Muscle of leg (tissue), 11 donors: ENCODE measurements around the gene PCDHA6. TPM values are rescaled to one million over a fixed set of nuclear protein-coding genes. Genes with fewer than 3 reads are reported as not detected.
"Not testable (repeated sequence)": the region's sequence is repeated elsewhere in the genome, so short reads cannot be mapped to it uniquely, and the experiment has no call there.

ENCODE experiments used
- DNase-seq: peaks from one replicate; pipeline ENCODE4 v3.0.0; 2013
- H3K27ac ChIP-seq: one replicate; pipeline ENCODE4 v1.5.1; 2013; ENCODE audit warnings: mild to moderate bottlenecking, low read length, control low read depth
- H3K27me3 ChIP-seq: one replicate; pipeline ENCODE4 v1.6.1; 2013; ENCODE audit warnings: low read length; ENCODE audit not compliant: control insufficient read depth, insufficient read depth
- H3K36me3 ChIP-seq: one replicate; pipeline ENCODE4 v1.6.1; 2013; ENCODE audit warnings: low read length; ENCODE audit not compliant: control insufficient read depth, insufficient read depth
- H3K4me1 ChIP-seq: one replicate; pipeline ENCODE4 v1.6.1; 2013; ENCODE audit warnings: low read length; ENCODE audit not compliant: control insufficient read depth, insufficient read depth
- H3K4me3 ChIP-seq: one replicate; pipeline ENCODE4 v1.5.1; 2013; ENCODE audit warnings: low read length, control low read depth
- H3K9me3 ChIP-seq: replicated peaks from 2 replicates; pipeline ENCODE4 v1.6.1; 2013; ENCODE audit warnings: low read depth, low read length; ENCODE audit not compliant: control insufficient read depth
- WGBS: methylation state at CpG from one replicate; pipeline ENCODE4 v1.1.5; 2013; ENCODE audit warnings: missing lambda C conversion rate; ENCODE audit not compliant: insufficient coverage; 5-methylcytosine and 5-hydroxymethylcytosine counted together
- polyA plus RNA-seq, 8 donors: library from polyadenylated mRNA; unstranded; fragments of 120-200 nt; gene quantifications; one replicate each; pipeline versions ENCODE4 v1.2.1 to v1.2.3, GENCODE V29; 2013; ENCODE audit warnings: inconsistent platforms in 1 of 8, low replicate concordance in 1 of 8; ENCODE audit not compliant: insufficient read length in 8 of 8, insufficient read depth in 1 of 8
- total RNA-seq: library from RNA; stranded (reverse); fragments of 120-200 nt; gene quantifications from one replicate; pipeline ENCODE4 v1.2.4, GENCODE V29; 2013

The PCDHA6 gene
- total and polyA plus RNA-seq, 9 donors: 0.04 to 0.36 (median 0.13) TPM

- H3K27ac ChIP-seq: no peak overlapping the region
- DNase-seq: no peak
- no peaks in the 10 kb centered on the region for H3K36me3 ChIP-seq
- H3K27me3 ChIP-seq: no peaks in the 10 kb centered on the region
- no peaks in the 10 kb centered on the region for H3K4me1 ChIP-seq
- no peak overlapping the region for H3K4me3 ChIP-seq
- WGBS: no CpG with 5 or more reads among the region's 6 CpGs
- H3K9me3 ChIP-seq: peaks cover 2% of the 10 kb centered on the region
Measured at GRCh38 chr5:140822281-140822629, 5.5 kb upstream of the PCDHA6 start.

GRCh38 chr5:140822969-140823368 lies 4.8 kb upstream of the PCDHA6 start:
- not testable (repeated sequence) for H3K9me3 ChIP-seq, H3K4me3 ChIP-seq, H3K36me3 ChIP-seq, H3K27ac ChIP-seq, H3K4me1 ChIP-seq, DNase-seq, H3K27me3 ChIP-seq
- WGBS: 49% methylated on average over 48 of the region's 48 CpGs

GRCh38 chr5:140823475-140823874 lies 4.3 kb upstream of the PCDHA6 start:
- no peak overlapping the region for H3K4me3 ChIP-seq
- H3K9me3 ChIP-seq: peaks cover 6% of the 10 kb centered on the region
- no peaks in the 10 kb centered on the region for H3K36me3 ChIP-seq
- H3K27me3 ChIP-seq: peaks cover 2% of the 10 kb centered on the region
- no peaks in the 10 kb centered on the region for H3K4me1 ChIP-seq
- 53% methylated on average over 38 of the region's 38 CpGs for WGBS
- no peak overlapping the region for H3K27ac ChIP-seq
- no peak for DNase-seq

- no peak for DNase-seq
- Histone ChIP-seq H3K4me1 (no peaks in the 10 kb centered on the region), H3K27me3 (peaks cover 7% of the 10 kb centered on the region), H3K27ac (no peak overlapping the region), H3K4me3 (no peak overlapping the region), H3K36me3 (no peaks in the 10 kb centered on the region), H3K9me3 (peaks cover 12% of the 10 kb centered on the region)
- WGBS: 21% methylated on average over 8 of the region's 18 CpGs
Measured at GRCh38 chr5:140828362-140828737, 590 bp downstream of the PCDHA6 start.

- 41% methylated on average over 90 of the region's 106 CpGs for WGBS
Measured at GRCh38 chr5:140829511-140830501, 2.0 kb downstream of the PCDHA6 start.

GRCh38 chr5:140833993-140834392 lies 6.2 kb downstream of the PCDHA6 start, which contains the start of gene PCDHA7:
TSS of gene PCDHA7 (plus strand) at chr5:140834269. CDS start at chr5:140834384, 115 bp downstream.
- Histone ChIP-seq H3K4me1 (no peaks in the 10 kb centered on the region), H3K9me3 (peaks cover 21% of the 10 kb centered on the region), H3K36me3 (no peaks in the 10 kb centered on the region), H3K27ac (no peak within 1 kb of the TSS), H3K27me3 (peaks cover 12% of the 10 kb centered on the region), H3K4me3 (no peak within 1 kb of the TSS)
- no CpG with 5 or more reads among the region's 8 CpGs for WGBS
- DNase-seq: peak; percentile 2

More at GRCh38 chr5:140829511-140830501, 2.0 kb downstream of the PCDHA6 start:
- H3K9me3 ChIP-seq, H3K27ac ChIP-seq, H3K36me3 ChIP-seq, DNase-seq, H3K4me3 ChIP-seq, H3K4me1 ChIP-seq: not testable (repeated sequence)
- peaks cover 10% of the 10 kb centered on the region for H3K27me3 ChIP-seq

- Histone ChIP-seq H3K27me3 (peaks cover 12% of the 10 kb centered on the region), H3K9me3 (peaks cover 21% of the 10 kb centered on the region)
- H3K4me1 ChIP-seq, H3K4me3 ChIP-seq, H3K27ac ChIP-seq, H3K36me3 ChIP-seq, DNase-seq: not testable (repeated sequence)
- 25% methylated on average over 15 of the region's 38 CpGs for WGBS
Measured at GRCh38 chr5:140834439-140835008, 6.8 kb downstream of the PCDHA6 start.

- Histone ChIP-seq H3K36me3 (no peaks in the 10 kb centered on the region), H3K27me3 (peaks cover 7% of the 10 kb centered on the region), H3K9me3 (peaks cover 17% of the 10 kb centered on the region), H3K4me3 (no peak overlapping the region), H3K27ac (no peak overlapping the region), H3K4me1 (no peaks in the 10 kb centered on the region)
- 37% methylated on average over 103 of the region's 103 CpGs for WGBS
- DNase-seq: no peak
Measured at GRCh38 chr5:140835622-140836510, 8.1 kb downstream of the PCDHA6 start.

GRCh38 chr5:140840978-140841962 lies 13.5 kb downstream of the PCDHA6 start, which contains the start of gene PCDHA8:
TSS of gene PCDHA8 (plus strand) at chr5:140841187. CDS start at chr5:140841322, 135 bp downstream.
- no peak for DNase-seq
- peaks cover 16% of the 10 kb centered on the region for H3K9me3 ChIP-seq
- H3K4me1 ChIP-seq: no peaks in the 10 kb centered on the region
- no peak within 1 kb of the TSS for H3K27ac ChIP-seq
- H3K27me3 ChIP-seq: no peaks in the 10 kb centered on the region
- 17% methylated on average over 14 of the region's 47 CpGs for WGBS
- H3K36me3 ChIP-seq: no peaks in the 10 kb centered on the region
- H3K4me3 ChIP-seq: no peak within 1 kb of the TSS
